ENCODE data around the gene AFP.

AFP gene

GRCh38 chr4:73426666-73427065 is 9.4 kb upstream of the AFP start:
- H3K4me3 ChIP-seq (ENCODE audit: low read depth, low read length), result no peak overlapping the region
- H3K79me2 ChIP-seq (ENCODE audit: control insufficient read depth, insufficient read depth, low read length, unreplicated experiment), result no peaks in the 10 kb centered on the region
- H3K4me1 ChIP-seq (ENCODE audit: control insufficient read depth, insufficient read depth, low read length, unreplicated experiment), result no peaks in the 10 kb centered on the region
- no peaks in the 10 kb centered on the region for H3K36me3 ChIP-seq (ENCODE audit: insufficient read depth, low read length)
- no peak overlapping the region for H2AFZ ChIP-seq (ENCODE audit: low read length, unreplicated experiment)
- no peak overlapping the region for H3K27ac ChIP-seq (ENCODE audit: low read depth, low read length)
- peaks cover 10% of the 10 kb centered on the region for H3K27me3 ChIP-seq (ENCODE audit: insufficient read depth, low read length)

- no peak overlapping the region for H3K27ac ChIP-seq (ENCODE audit: low read depth, low read length)
- H2AFZ ChIP-seq (ENCODE audit: low read length, unreplicated experiment), result no peak overlapping the region
- H3K4me1 ChIP-seq (ENCODE audit: control insufficient read depth, insufficient read depth, low read length, unreplicated experiment), result no peaks in the 10 kb centered on the region
- no peaks in the 10 kb centered on the region for H3K36me3 ChIP-seq (ENCODE audit: insufficient read depth, low read length)
- H3K27me3 ChIP-seq (ENCODE audit: insufficient read depth, low read length), result peaks cover 10% of the 10 kb centered on the region
- H3K79me2 ChIP-seq (ENCODE audit: control insufficient read depth, insufficient read depth, low read length, unreplicated experiment), result no peaks in the 10 kb centered on the region
- H3K4me3 ChIP-seq (ENCODE audit: low read depth, low read length), result no peak overlapping the region
Measured at GRCh38 chr4:73429118-73429517, 6.9 kb upstream of the AFP start.

- H3K27me3 ChIP-seq (ENCODE audit: insufficient read depth, low read length), result peaks cover 10% of the 10 kb centered on the region
- no peak overlapping the region for H2AFZ ChIP-seq (ENCODE audit: low read length, unreplicated experiment)
- H3K4me1 ChIP-seq (ENCODE audit: control insufficient read depth, insufficient read depth, low read length, unreplicated experiment), result no peaks in the 10 kb centered on the region
- no peak overlapping the region for H3K27ac ChIP-seq (ENCODE audit: low read depth, low read length)
- no peaks in the 10 kb centered on the region for H3K36me3 ChIP-seq (ENCODE audit: insufficient read depth, low read length)
- no peak overlapping the region for H3K4me3 ChIP-seq (ENCODE audit: low read depth, low read length)
- H3K79me2 ChIP-seq (ENCODE audit: control insufficient read depth, insufficient read depth, low read length, unreplicated experiment), result no peaks in the 10 kb centered on the region
Measured at GRCh38 chr4:73429826-73430587, 6.0 kb upstream of the AFP start.

- H2AFZ ChIP-seq (ENCODE audit: low read length, unreplicated experiment), result no peak overlapping the region
- no peak overlapping the region for H3K27ac ChIP-seq (ENCODE audit: low read depth, low read length)
- no peaks in the 10 kb centered on the region for H3K36me3 ChIP-seq (ENCODE audit: insufficient read depth, low read length)
- H3K4me1 ChIP-seq (ENCODE audit: control insufficient read depth, insufficient read depth, low read length, unreplicated experiment), result no peaks in the 10 kb centered on the region
- H3K4me3 ChIP-seq (ENCODE audit: low read depth, low read length), result no peak overlapping the region
- no peaks in the 10 kb centered on the region for H3K79me2 ChIP-seq (ENCODE audit: control insufficient read depth, insufficient read depth, low read length, unreplicated experiment)
- peaks cover 10% of the 10 kb centered on the region for H3K27me3 ChIP-seq (ENCODE audit: insufficient read depth, low read length)
Measured at GRCh38 chr4:73431813-73432168, 4.2 kb upstream of the AFP start.

- Histone ChIP-seq H3K4me3 (ENCODE audit: low read depth, low read length) (no peak overlapping the region), H3K79me2 (ENCODE audit: control insufficient read depth, insufficient read depth, low read length, unreplicated experiment) (no peaks in the 10 kb centered on the region), H3K27me3 (ENCODE audit: insufficient read depth, low read length) (peaks cover 10% of the 10 kb centered on the region), H3K36me3 (ENCODE audit: insufficient read depth, low read length) (no peaks in the 10 kb centered on the region), H3K4me1 (ENCODE audit: control insufficient read depth, insufficient read depth, low read length, unreplicated experiment) (no peaks in the 10 kb centered on the region), H2AFZ (ENCODE audit: low read length, unreplicated experiment) (no peak overlapping the region), H3K27ac (ENCODE audit: low read depth, low read length) (no peak overlapping the region)
Measured at GRCh38 chr4:73432169-73433000, 3.6 kb upstream of the AFP start.

- Histone ChIP-seq H2AFZ (ENCODE audit: low read length, unreplicated experiment) (no peak overlapping the region), H3K4me1 (ENCODE audit: control insufficient read depth, insufficient read depth, low read length, unreplicated experiment) (no peaks in the 10 kb centered on the region), H3K36me3 (ENCODE audit: insufficient read depth, low read length) (no peaks in the 10 kb centered on the region), H3K4me3 (ENCODE audit: low read depth, low read length) (no peak overlapping the region), H3K27me3 (ENCODE audit: insufficient read depth, low read length) (peaks cover 10% of the 10 kb centered on the region), H3K79me2 (ENCODE audit: control insufficient read depth, insufficient read depth, low read length, unreplicated experiment) (no peaks in the 10 kb centered on the region), H3K27ac (ENCODE audit: low read depth, low read length) (no peak overlapping the region)
Measured at GRCh38 chr4:73433140-73433539, 2.9 kb upstream of the AFP start.

- peaks cover 10% of the 10 kb centered on the region for H3K27me3 ChIP-seq (ENCODE audit: insufficient read depth, low read length)
- H3K4me3 ChIP-seq (ENCODE audit: low read depth, low read length), result no peak overlapping the region
- H3K36me3 ChIP-seq (ENCODE audit: insufficient read depth, low read length), result no peaks in the 10 kb centered on the region
- H2AFZ ChIP-seq (ENCODE audit: low read length, unreplicated experiment), result no peak overlapping the region
- no peaks in the 10 kb centered on the region for H3K79me2 ChIP-seq (ENCODE audit: control insufficient read depth, insufficient read depth, low read length, unreplicated experiment)
- no peak overlapping the region for H3K27ac ChIP-seq (ENCODE audit: low read depth, low read length)
- H3K4me1 ChIP-seq (ENCODE audit: control insufficient read depth, insufficient read depth, low read length, unreplicated experiment), result no peaks in the 10 kb centered on the region
Measured at GRCh38 chr4:73434311-73434710, 1.7 kb upstream of the AFP start.

- H3K36me3 ChIP-seq (ENCODE audit: insufficient read depth, low read length), result no peaks in the 10 kb centered on the region
- no peaks in the 10 kb centered on the region for H3K4me1 ChIP-seq (ENCODE audit: control insufficient read depth, insufficient read depth, low read length, unreplicated experiment)
- H3K27ac ChIP-seq (ENCODE audit: low read depth, low read length), result no peak overlapping the region
- H2AFZ ChIP-seq (ENCODE audit: low read length, unreplicated experiment), result no peak overlapping the region
- no peaks in the 10 kb centered on the region for H3K27me3 ChIP-seq (ENCODE audit: insufficient read depth, low read length)
- no peaks in the 10 kb centered on the region for H3K79me2 ChIP-seq (ENCODE audit: control insufficient read depth, insufficient read depth, low read length, unreplicated experiment)
- H3K4me3 ChIP-seq (ENCODE audit: low read depth, low read length), result no peak overlapping the region
Measured at GRCh38 chr4:73436674-73437557, 895 bp downstream of the AFP start.

GRCh38 chr4:73437558-73437956 is 1.5 kb downstream of the AFP start:
- H3K4me3 ChIP-seq (ENCODE audit: low read depth, low read length), result no peak overlapping the region
- H3K27me3 ChIP-seq (ENCODE audit: insufficient read depth, low read length), result no peaks in the 10 kb centered on the region
- H3K27ac ChIP-seq (ENCODE audit: low read depth, low read length), result no peak overlapping the region
- no peaks in the 10 kb centered on the region for H3K4me1 ChIP-seq (ENCODE audit: control insufficient read depth, insufficient read depth, low read length, unreplicated experiment)
- no peak overlapping the region for H2AFZ ChIP-seq (ENCODE audit: low read length, unreplicated experiment)
- no peaks in the 10 kb centered on the region for H3K36me3 ChIP-seq (ENCODE audit: insufficient read depth, low read length)
- no peaks in the 10 kb centered on the region for H3K79me2 ChIP-seq (ENCODE audit: control insufficient read depth, insufficient read depth, low read length, unreplicated experiment)

GRCh38 chr4:73438048-73438447 is 2.0 kb downstream of the AFP start:
- Histone ChIP-seq H3K27ac (ENCODE audit: low read depth, low read length) (no peak overlapping the region), H3K4me1 (ENCODE audit: control insufficient read depth, insufficient read depth, low read length, unreplicated experiment) (no peaks in the 10 kb centered on the region), H3K36me3 (ENCODE audit: insufficient read depth, low read length) (no peaks in the 10 kb centered on the region), H3K4me3 (ENCODE audit: low read depth, low read length) (no peak overlapping the region), H2AFZ (ENCODE audit: low read length, unreplicated experiment) (no peak overlapping the region), H3K79me2 (ENCODE audit: control insufficient read depth, insufficient read depth, low read length, unreplicated experiment) (no peaks in the 10 kb centered on the region), H3K27me3 (ENCODE audit: insufficient read depth, low read length) (no peaks in the 10 kb centered on the region)

Data from ACC112 (cell line).